ENCODE results near the gene SLC35A2.

GRCh38 chrX:48938721-48939425 lies 27.4 kb upstream of the SLC35A2 start:
- TF ChIP-seq POLR2A (IDR thresholded peaks at IDR 0.05), result no peak
- TF ChIP-seq, protein P1, sequence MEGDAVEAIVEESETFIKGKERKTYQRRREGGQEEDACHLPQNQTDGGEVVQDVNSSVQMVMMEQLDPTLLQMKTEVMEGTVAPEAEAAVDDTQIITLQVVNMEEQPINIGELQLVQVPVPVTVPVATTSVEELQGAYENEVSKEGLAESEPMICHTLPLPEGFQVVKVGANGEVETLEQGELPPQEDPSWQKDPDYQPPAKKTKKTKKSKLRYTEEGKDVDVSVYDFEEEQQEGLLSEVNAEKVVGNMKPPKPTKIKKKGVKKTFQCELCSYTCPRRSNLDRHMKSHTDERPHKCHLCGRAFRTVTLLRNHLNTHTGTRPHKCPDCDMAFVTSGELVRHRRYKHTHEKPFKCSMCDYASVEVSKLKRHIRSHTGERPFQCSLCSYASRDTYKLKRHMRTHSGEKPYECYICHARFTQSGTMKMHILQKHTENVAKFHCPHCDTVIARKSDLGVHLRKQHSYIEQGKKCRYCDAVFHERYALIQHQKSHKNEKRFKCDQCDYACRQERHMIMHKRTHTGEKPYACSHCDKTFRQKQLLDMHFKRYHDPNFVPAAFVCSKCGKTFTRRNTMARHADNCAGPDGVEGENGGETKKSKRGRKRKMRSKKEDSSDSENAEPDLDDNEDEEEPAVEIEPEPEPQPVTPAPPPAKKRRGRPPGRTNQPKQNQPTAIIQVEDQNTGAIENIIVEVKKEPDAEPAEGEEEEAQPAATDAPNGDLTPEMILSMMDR (IDR thresholded peaks at IDR 0.05 in 8 of 11, conservative IDR thresholded peaks at IDR 0.05 in 3 of 11), result no peak

Data from spleen (tissue), 7 donors.